ENCODE measurements around the gene SLC6A6.

The SLC6A6 gene

GRCh38 chr3:14491396-14492190 is 89.2 kb downstream of the SLC6A6 start:
- DNase-seq: no peak

- no peak for DNase-seq
Observed at GRCh38 chr3:14492948-14493881, 90.8 kb downstream of the SLC6A6 start.

- no peak for DNase-seq
Observed at GRCh38 chr3:14494279-14494972, 92.0 kb downstream of the SLC6A6 start.

DNA sequence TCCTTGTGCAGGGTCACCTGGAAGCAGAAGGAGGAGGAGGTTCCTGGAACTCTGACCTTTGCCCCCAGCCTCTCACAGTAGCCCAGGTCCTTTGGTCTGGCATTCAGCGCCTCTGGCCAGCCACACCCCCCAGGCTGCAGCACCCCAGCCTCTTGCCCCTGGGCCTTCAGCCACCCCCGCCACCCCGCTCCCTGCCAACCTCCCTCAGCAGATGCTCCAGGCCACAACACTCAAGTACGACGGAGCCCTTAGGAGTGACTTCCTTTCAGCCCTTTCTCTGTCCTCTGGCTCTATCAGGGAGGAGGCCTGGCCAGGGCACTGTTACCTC is 92.5 kb downstream of the SLC6A6 start:
- no peak for DNase-seq

- no peak for DNase-seq
Observed at GRCh38 chr3:14496351-14496750, 93.9 kb downstream of the SLC6A6 start.

DNA sequence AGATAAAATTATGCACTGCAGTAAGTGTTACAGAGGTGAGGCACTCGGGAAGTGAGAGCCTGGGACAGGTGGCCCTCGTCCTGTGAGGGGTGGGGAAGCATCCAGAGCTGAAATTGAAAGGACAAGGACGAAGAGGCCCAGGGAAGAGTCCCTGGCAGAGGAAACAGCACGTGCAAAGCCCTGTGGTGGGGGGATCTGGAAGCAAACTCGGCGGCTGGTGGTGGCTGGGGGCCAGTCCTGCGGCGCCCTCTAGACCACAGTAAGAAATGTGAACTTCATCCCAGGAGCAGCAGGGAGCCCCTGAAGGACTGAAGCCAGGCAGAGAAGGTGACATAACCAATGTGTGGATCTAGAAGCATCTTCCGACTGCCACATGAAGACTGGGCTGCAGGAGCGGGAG is 94.9 kb downstream of the SLC6A6 start:
- DNase-seq: no peak

DNA sequence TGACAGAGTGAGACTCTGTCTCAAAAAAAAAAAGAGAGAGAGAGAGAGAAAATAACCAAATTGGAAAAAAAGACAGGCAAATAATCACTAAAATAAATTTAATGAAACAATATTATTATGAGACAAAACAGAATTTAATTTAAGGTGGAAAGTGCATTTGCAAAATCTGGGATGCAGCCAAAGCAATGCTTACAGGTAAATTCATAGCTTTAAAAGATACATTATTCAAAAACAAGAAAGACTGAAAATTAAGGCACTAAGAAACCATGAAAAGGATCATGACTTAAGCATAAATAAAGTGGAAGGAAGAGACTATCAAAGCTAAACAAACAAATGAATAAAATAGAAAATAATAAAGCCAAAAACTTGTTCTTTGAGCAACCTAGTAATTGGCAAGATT is 100.1 kb downstream of the SLC6A6 start:
- no peak for DNase-seq

DNA sequence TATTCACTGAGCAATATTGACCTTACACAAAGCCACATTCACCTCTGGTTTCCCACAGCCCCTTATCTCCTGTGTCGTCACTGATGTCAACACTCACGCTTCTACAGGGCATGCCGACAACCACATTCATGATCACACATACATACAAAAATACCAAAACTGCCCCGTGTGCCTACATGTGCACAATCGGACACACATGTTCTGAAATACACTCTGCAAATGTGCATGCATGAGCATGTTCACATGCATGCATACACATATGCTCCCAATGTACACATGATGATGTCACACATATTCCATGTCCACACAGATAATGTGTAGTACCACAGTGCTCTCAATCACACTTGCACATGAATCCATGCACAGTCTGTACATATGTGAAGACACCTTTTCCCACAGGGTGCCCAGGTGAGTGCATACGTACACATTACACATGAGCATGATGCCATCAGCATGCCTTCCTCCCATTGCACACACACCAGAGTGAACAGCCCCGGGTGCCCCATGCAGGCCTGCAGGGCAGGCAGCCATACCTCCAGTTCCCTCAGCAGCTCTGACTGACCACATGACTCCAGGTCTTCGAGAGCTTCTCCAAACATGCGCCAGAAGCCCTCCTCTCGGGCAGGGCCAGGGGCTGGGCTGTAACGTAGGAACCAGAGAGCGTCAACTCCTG is 100.8 kb downstream of the SLC6A6 start:
- no peak for DNase-seq

- DNase-seq: no peak
Observed at GRCh38 chr3:14503706-14504065, 101.3 kb downstream of the SLC6A6 start.

GRCh38 chr3:14505001-14505802 is 102.8 kb downstream of the SLC6A6 start:
- DNase-seq: no peak

- no peak for DNase-seq
Observed at GRCh38 chr3:14505803-14506500, 103.5 kb downstream of the SLC6A6 start.

DNA sequence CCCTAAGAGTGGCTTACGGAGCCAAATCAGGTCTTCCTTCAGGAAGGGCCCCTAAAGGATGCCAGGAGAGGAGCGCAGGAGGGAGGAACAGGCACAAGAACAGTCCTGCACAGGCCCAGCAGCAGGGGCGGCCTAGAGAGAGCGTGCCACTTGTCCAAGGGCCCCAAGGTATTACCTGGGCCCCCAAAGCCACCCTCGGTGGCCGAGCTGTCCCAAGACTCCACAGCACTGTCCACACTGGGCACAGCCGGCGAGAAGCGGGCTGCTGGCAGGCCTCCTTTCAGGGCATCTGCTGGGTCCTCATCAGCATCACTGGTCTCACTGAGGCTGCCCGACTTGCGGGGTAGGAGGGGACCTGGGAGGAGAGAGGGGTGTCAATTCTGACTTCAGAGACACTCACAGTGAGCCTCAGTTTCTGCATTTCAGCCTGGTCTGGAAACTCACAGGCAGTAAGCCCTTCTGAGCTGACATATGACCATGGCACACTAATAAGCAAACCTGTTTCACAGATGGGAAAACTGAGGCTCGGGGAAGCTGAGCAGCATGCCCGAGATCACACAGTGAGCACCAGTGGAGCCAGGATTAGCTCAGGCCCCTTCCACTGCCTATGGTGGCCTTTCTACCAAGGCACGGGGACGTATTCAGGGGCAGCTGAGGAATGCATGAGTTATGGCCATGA is 104.4 kb downstream of the SLC6A6 start:
- no peak for DNase-seq

DNA sequence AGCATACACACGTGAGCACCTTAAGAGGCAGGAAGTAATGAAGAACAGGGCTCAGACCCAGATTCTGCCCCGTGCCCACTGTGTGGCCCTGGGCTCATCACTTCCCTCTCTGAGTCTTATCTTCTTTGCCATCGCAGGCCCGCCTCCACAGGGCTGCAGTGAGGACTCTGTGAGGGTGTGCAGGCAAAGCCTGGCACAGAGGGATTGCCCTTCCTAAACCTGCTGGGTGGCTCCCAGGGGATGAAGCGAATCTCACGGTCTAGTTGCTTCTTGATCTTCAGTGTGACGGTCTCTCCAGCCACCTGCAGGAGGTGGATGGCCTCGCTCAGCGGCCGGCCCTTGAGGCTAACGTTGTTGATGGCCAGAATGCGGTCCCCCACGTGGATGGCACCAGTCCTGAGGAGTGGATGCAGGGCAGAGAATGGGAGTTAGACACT is 104.9 kb downstream of the SLC6A6 start:
- DNase-seq: no peak

DNA sequence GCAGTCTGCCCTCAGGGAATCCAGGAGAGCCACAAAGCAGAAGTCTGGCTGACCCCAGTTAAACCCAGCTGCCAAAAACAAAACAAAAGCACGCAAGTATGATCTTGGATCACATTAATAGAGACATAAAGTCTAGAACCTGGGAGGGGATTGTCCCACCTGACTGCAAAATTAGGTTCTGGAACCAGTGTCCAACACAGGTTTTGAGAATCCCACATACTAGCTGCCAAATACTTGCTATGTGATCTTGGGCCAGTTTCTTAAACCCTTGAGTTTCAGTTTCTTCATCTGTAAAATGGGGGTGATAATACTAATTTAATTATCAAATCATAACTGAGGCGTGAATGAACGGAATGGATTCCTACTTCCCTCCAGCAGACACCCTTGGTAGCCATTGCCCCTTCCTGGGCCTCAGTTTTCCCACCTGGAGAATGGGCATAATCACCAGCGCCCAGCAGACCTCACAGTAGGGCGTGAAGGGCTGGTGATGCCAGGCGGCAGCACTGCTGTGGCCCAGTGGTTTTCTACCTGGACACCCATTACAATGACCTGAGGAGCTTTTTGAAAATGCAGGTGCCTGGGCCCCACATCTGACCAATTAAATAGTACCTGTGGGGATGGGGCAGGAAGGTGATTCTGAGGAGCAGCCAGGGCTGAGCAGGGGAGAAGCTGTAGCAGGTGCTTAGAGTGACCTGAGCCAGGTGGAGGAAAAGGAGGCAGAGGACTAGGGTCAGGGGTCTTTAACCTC is 105.5 kb downstream of the SLC6A6 start:
- DNase-seq: no peak

GRCh38 chr3:14508505-14508819 is 106.1 kb downstream of the SLC6A6 start:
- no peak for DNase-seq

DNA sequence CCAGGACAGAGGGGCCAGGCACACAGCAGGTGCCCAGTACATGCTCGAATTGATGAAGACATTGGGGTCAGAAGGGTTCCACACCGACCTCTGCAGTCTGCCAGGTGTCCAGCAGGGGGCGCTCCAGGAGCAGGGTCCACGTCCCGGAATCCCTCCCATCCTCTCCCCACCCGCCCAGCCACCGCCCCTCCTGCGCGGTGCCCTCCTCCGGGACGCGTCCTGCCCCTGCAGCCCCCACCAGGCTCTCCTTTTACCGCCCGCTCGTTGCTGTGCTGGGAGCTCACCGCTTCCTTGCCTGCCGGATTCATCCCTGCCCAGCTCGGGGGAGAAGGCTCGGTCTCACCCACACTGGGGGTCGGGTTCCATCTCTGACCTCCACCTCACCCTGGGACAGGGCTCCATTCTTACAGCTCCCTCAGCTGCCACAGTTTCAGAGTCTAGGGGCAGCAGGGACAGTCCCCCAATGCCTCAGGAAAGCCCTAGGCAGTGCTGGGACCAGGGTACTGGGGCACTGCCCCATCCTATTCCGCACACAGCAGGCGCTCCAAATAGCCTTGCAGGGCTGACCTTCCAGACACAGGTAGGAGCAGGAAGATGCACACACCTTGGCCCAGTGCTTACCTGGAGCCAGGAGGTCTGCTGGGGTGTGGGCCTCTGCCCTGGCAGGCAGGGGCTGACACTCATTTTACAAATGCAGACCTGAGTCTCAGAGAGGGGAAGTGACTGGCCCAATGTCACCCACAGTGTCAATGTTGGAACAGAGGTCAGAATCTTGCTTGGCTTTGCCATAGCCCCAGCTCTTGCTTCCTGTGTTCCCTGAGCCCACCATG is 106.8 kb downstream of the SLC6A6 start:
- peak; percentile 4 for DNase-seq

DNA sequence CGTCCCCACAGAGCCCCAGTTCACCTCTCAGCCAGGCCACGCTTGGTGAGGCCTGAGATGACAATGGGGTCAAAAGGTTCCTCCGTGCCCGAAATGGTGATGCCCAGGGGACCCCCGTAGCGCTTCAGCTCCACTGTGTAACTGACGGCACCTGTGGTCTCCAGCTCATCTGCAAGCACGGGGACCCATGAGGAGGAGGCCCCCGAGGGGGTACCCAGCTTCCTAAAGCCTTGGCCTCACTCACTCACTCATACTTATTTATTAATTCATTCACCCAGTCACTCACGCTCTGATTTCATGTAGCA is 107.3 kb downstream of the SLC6A6 start:
- no peak for DNase-seq

- DNase-seq: no peak
Observed at GRCh38 chr3:14510838-14511622, 108.6 kb downstream of the SLC6A6 start.
